HG03354 (cell line): ENCODE measurements around the gene SLC37A3.
"Not testable (repeated sequence)": the region's sequence is repeated elsewhere in the genome, so short reads cannot be mapped to it uniquely, and the experiment has no call there.

Experiments
- ATAC-seq: cut with Tn5 transposase; IDR thresholded peaks from one replicate; pipeline ENCODE4 v1.9.1; 2021; ENCODE audit warnings: mild to moderate bottlenecking; ENCODE audit not compliant: unreplicated experiment, poor library complexity, severe bottlenecking

SLC37A3 gene

GRCh38 chr7:140397784-140398750 is at the start of gene SLC37A3:
SLC37A3 (minus strand) TSS chr7:140398530; CDS start chr7:140382526, 16,004 bp downstream.
- ATAC-seq, result peak; percentile 99

- ATAC-seq, result no peak
Observed at GRCh38 chr7:140447841-140448240, 49.5 kb upstream of the SLC37A3 start.

- no peak for ATAC-seq
Observed at GRCh38 chr7:140446467-140446866, 48.1 kb upstream of the SLC37A3 start.

- ATAC-seq, result no peak
Observed at GRCh38 chr7:140441519-140441918, 43.2 kb upstream of the SLC37A3 start.

- ATAC-seq, result no peak
Observed at GRCh38 chr7:140440593-140440992, 42.3 kb upstream of the SLC37A3 start.

GRCh38 chr7:140439359-140439758 is 41.0 kb upstream of the SLC37A3 start:
- ATAC-seq, result peak; percentile 54

GRCh38 chr7:140435252-140435895 is 37.0 kb upstream of the SLC37A3 start:
- no peak for ATAC-seq

- no peak for ATAC-seq
Observed at GRCh38 chr7:140433396-140433795, 35.1 kb upstream of the SLC37A3 start.

- no peak for ATAC-seq
Observed at GRCh38 chr7:140426130-140426529, 27.8 kb upstream of the SLC37A3 start.

- ATAC-seq, result no peak
Observed at GRCh38 chr7:140425718-140426117, 27.4 kb upstream of the SLC37A3 start.

GRCh38 chr7:140423501-140423900 is 25.2 kb upstream of the SLC37A3 start:
- ATAC-seq, result no peak

GRCh38 chr7:140421521-140421920 is 23.2 kb upstream of the SLC37A3 start:
- ATAC-seq, result no peak

- ATAC-seq, result no peak
Observed at GRCh38 chr7:140418653-140419052, 20.3 kb upstream of the SLC37A3 start.

GRCh38 chr7:140418156-140418472 is 19.8 kb upstream of the SLC37A3 start:
- ATAC-seq, result not testable (repeated sequence)

GRCh38 chr7:140417456-140418155 is 19.3 kb upstream of the SLC37A3 start:
- no peak for ATAC-seq

- ATAC-seq, result no peak
Observed at GRCh38 chr7:140416560-140416959, 18.2 kb upstream of the SLC37A3 start.

- not testable (repeated sequence) for ATAC-seq
Observed at GRCh38 chr7:140415816-140416215, 17.5 kb upstream of the SLC37A3 start.

GRCh38 chr7:140415361-140415760 is 17.0 kb upstream of the SLC37A3 start:
- ATAC-seq, result no peak

- no peak for ATAC-seq
Observed at GRCh38 chr7:140404565-140405065, 6.3 kb upstream of the SLC37A3 start.

- ATAC-seq, result no peak
Observed at GRCh38 chr7:140403878-140404564, 5.7 kb upstream of the SLC37A3 start, which contains the start of gene RAB19. RAB19 (plus strand) TSS chr7:140404058; CDS start chr7:140407647, 3,589 bp downstream.
